SU-DHL-6 (cell line): ENCODE measurements around the gene FRMD4B.

Experiments
- H2AFZ ChIP-seq: fragments of 200-600 bp; sonication (generic); 2 replicates; pipeline ENCODE4 v1.6.1; 2014; ENCODE audit warnings: low read depth, mild to moderate bottlenecking, moderate library complexity, mixed read lengths, antibody characterized with exemption, low read length; ENCODE audit not compliant: severe bottlenecking
- H3F3A ChIP-seq: fragments of 200-600 bp; shearing (Covaris generic); 2 replicates; pipeline ENCODE4 v1.6.0; 2016; ENCODE audit warnings: antibody characterized with exemption, mild to moderate bottlenecking; ENCODE audit not compliant: insufficient read depth
- H3K27ac ChIP-seq: fragments of 200-600 bp; sonication (generic); 2 replicates; pipeline ENCODE4 v1.5.1; 2016; ENCODE audit warnings: low read depth, mild to moderate bottlenecking, low read length, moderate library complexity, mixed read lengths
- H3K27me3 ChIP-seq: fragments of 200-600 bp; sonication (generic), shearing (Covaris generic); 2 replicates; pipeline ENCODE4 v1.6.0; 2014; ENCODE audit warnings: mild to moderate bottlenecking, low read length
- H3K36me3 ChIP-seq: fragments of 200-600 bp; sonication (generic); 2 replicates; pipeline ENCODE4 v1.6.1; 2014; ENCODE audit warnings: mild to moderate bottlenecking, low read length, mixed read lengths
- H3K4me2 ChIP-seq: fragments of 300-600, 200-600 bp; shearing (Covaris generic), sonication (generic); 2 replicates; pipeline ENCODE4 v1.6.0; 2014; ENCODE audit warnings: low read length, low read depth, mild to moderate bottlenecking; ENCODE audit not compliant: poor library complexity, severe bottlenecking
- H3K4me3 ChIP-seq: fragments of 200-600 bp; sonication (generic); 2 replicates; pipeline ENCODE4 v1.5.1; 2014; ENCODE audit warnings: antibody characterized with exemption, low read length, mild to moderate bottlenecking, mixed read lengths; ENCODE audit not compliant: insufficient read depth, poor library complexity, severe bottlenecking
- H3K79me2 ChIP-seq: fragments of 200-600 bp; sonication (generic); 2 replicates; pipeline ENCODE4 v1.6.1; 2014; ENCODE audit warnings: mild to moderate bottlenecking, low read length, moderate library complexity; ENCODE audit not compliant: insufficient read depth
- H3K9ac ChIP-seq: fragments of 200-600 bp; sonication (generic); 2 replicates; pipeline ENCODE4 v1.7.0; 2014; ENCODE audit warnings: mild to moderate bottlenecking, low read length
- H3K9me2 ChIP-seq: fragments of 200-600 bp; sonication (generic); replicated peaks from 2 replicates; pipeline ENCODE4 v1.6.1; 2014; ENCODE audit warnings: low read length; ENCODE audit not compliant: insufficient read depth
- H3K9me3 ChIP-seq: fragments of 200-600 bp; sonication (generic); 2 replicates; pipeline ENCODE4 v1.6.1; 2014; ENCODE audit warnings: low read length, mixed read lengths; ENCODE audit not compliant: insufficient read depth
- H4K20me1 ChIP-seq: fragments of 200-600 bp; sonication (generic); 2 replicates; pipeline ENCODE4 v1.6.1; 2014; ENCODE audit warnings: low read depth, mild to moderate bottlenecking, antibody characterized with exemption, low read length, moderate library complexity, mixed read lengths
- CTCF ChIP-seq: fragments of 200-600 bp; sonication (generic); IDR thresholded peaks from one replicate; pipeline ENCODE4 v1.5.1; 2017; ENCODE audit warnings: antibody characterized with exemption, mild to moderate bottlenecking, low read length, moderate library complexity; ENCODE audit not compliant: insufficient read depth, poor library complexity, severe bottlenecking
- EZH2phosphoT487 ChIP-seq: fragments of 200-600 bp; sonication (generic), shearing (Covaris generic); conservative IDR thresholded peaks from 2 replicates; pipeline ENCODE4 v1.6.1; 2018; ENCODE audit warnings: mild to moderate bottlenecking, antibody characterized with exemption, low read length, moderate library complexity, mixed read lengths

The FRMD4B gene

GRCh38 chr3:69413551-69414207 lies 27.8 kb upstream of the FRMD4B start:
- no peaks in the 10 kb centered on the region for H3K36me3 ChIP-seq
- no peak overlapping the region for H3K27ac ChIP-seq
- no peaks in the 10 kb centered on the region for H3K9me3 ChIP-seq
- H3K4me3 ChIP-seq, result no peak overlapping the region
- no peaks in the 10 kb centered on the region for H3K9me2 ChIP-seq
- no peak overlapping the region for H3K9ac ChIP-seq
- H3K79me2 ChIP-seq, result no peaks in the 10 kb centered on the region
- H3K4me2 ChIP-seq, result no peak overlapping the region
- no peaks in the 10 kb centered on the region for H3F3A ChIP-seq
- TF ChIP-seq CTCF (no peak), EZH2phosphoT487 (no peak)
- H2AFZ ChIP-seq, result no peak overlapping the region
- no peaks in the 10 kb centered on the region for H4K20me1 ChIP-seq
- H3K27me3 ChIP-seq, result no peaks in the 10 kb centered on the region

- no peaks in the 10 kb centered on the region for H3F3A ChIP-seq
- no peak overlapping the region for H3K4me3 ChIP-seq
- TF ChIP-seq CTCF (no peak), EZH2phosphoT487 (no peak)
- H3K27ac ChIP-seq, result no peak overlapping the region
- H2AFZ ChIP-seq, result no peak overlapping the region
- H3K36me3 ChIP-seq, result no peaks in the 10 kb centered on the region
- H3K4me2 ChIP-seq, result no peak overlapping the region
- no peaks in the 10 kb centered on the region for H3K79me2 ChIP-seq
- no peaks in the 10 kb centered on the region for H3K27me3 ChIP-seq
- no peaks in the 10 kb centered on the region for H3K9me3 ChIP-seq
- no peak overlapping the region for H3K9ac ChIP-seq
- no peaks in the 10 kb centered on the region for H4K20me1 ChIP-seq
- H3K9me2 ChIP-seq, result no peaks in the 10 kb centered on the region
Observed at GRCh38 chr3:69411346-69411745, 25.5 kb upstream of the FRMD4B start.

- Histone ChIP-seq H3F3A (no peaks in the 10 kb centered on the region), H3K9me2 (no peaks in the 10 kb centered on the region), H3K79me2 (no peaks in the 10 kb centered on the region), H3K27ac (no peak overlapping the region), H3K4me3 (no peak overlapping the region), H3K36me3 (no peaks in the 10 kb centered on the region), H3K4me2 (no peak overlapping the region), H3K9ac (no peak overlapping the region), H4K20me1 (no peaks in the 10 kb centered on the region), H2AFZ (no peak overlapping the region), H3K27me3 (no peaks in the 10 kb centered on the region), H3K9me3 (no peaks in the 10 kb centered on the region)
- TF ChIP-seq EZH2phosphoT487, result no peak
- TF ChIP-seq CTCF, result peak; percentile 49
Observed at GRCh38 chr3:69410301-69410700, 24.4 kb upstream of the FRMD4B start.
